NCI-H1417 (cell line): ENCODE results near the gene TNXB.
A peak's percentile ranks its signal among the peaks of the same experiment; 100 is the strongest.
"Not testable (repeated sequence)": the region's sequence is repeated elsewhere in the genome, so short reads cannot be mapped to it uniquely, and the experiment has no call there.

Experiments used
- DNase-seq, 3 experiments: peaks; one replicate each; lab custom pipeline; 2025; lab: John Stamatoyannopoulos, UW

TNXB gene

GRCh38 chr6:32086661-32087573 lies 22.2 kb downstream of the TNXB start:
- DNase-seq = no peak

GRCh38 chr6:32085759-32086459 lies 23.2 kb downstream of the TNXB start:
- DNase-seq = no peak

GRCh38 chr6:32084780-32085179 lies 24.4 kb downstream of the TNXB start:
- DNase-seq = no peak

- DNase-seq = no peak
Observed at GRCh38 chr6:32083812-32084768, 25.0 kb downstream of the TNXB start.

- no peak for DNase-seq
Observed at GRCh38 chr6:32082935-32083334, 26.2 kb downstream of the TNXB start.

- DNase-seq = no peak
Observed at GRCh38 chr6:32082478-32082877, 26.7 kb downstream of the TNXB start.

GRCh38 chr6:32081168-32081990 lies 27.8 kb downstream of the TNXB start:
- no peak for DNase-seq

- DNase-seq = no peak
Observed at GRCh38 chr6:32079566-32080290, 29.4 kb downstream of the TNXB start.

- DNase-seq = no peak
Observed at GRCh38 chr6:32076321-32076809, 32.8 kb downstream of the TNXB start.

GRCh38 chr6:32075781-32076180 lies 33.4 kb downstream of the TNXB start:
- DNase-seq = no peak

GRCh38 chr6:32074996-32075532 lies 34.1 kb downstream of the TNXB start:
- DNase-seq = no peak

- no peak for DNase-seq
Observed at GRCh38 chr6:32073613-32074012, 35.5 kb downstream of the TNXB start.

- peak in 2 of 3 experiments; percentile 2 to 44 for DNase-seq
Observed at GRCh38 chr6:32073101-32073500, 36.0 kb downstream of the TNXB start.

- no peak for DNase-seq
Observed at GRCh38 chr6:32070814-32071543, 38.2 kb downstream of the TNXB start.

- DNase-seq = no peak
Observed at GRCh38 chr6:32069878-32070515, 39.1 kb downstream of the TNXB start.

- no peak for DNase-seq
Observed at GRCh38 chr6:32069460-32069859, 39.7 kb downstream of the TNXB start.

GRCh38 chr6:32068867-32069266 lies 40.3 kb downstream of the TNXB start:
- DNase-seq = no peak

- DNase-seq = not testable (repeated sequence)
Observed at GRCh38 chr6:32068315-32068714, 40.8 kb downstream of the TNXB start.

- DNase-seq = not testable (repeated sequence)
Observed at GRCh38 chr6:32067521-32067920, 41.6 kb downstream of the TNXB start.
